Occipital lobe (tissue), 2 donors: Measurements from ENCODE around the gene DNAJB1. TPM values are rescaled to one million over a fixed set of nuclear protein-coding genes. Genes with fewer than 3 reads are reported as not detected.
A peak's percentile ranks its signal among the peaks of the same experiment; 100 is the strongest.
"Not testable (repeated sequence)": the region's sequence is repeated elsewhere in the genome, so short reads cannot be mapped to it uniquely, and the experiment has no call there.

Experiments used
- DNase-seq: peaks from one replicate; lab custom pipeline; 2025; lab: John Stamatoyannopoulos, UW
- total RNA-seq: library from RNA; depleted of rRNA; stranded (reverse); fragments of >200 nt; gene quantifications from one replicate; pipeline ENCODE4 v1.2.3, GENCODE V29; 2014

Gene DNAJB1
- total RNA-seq, 1 donor from 2014 or later = 33.5 TPM

- DNase-seq = no peak
Observed at GRCh38 chr19:14520543-14520942, 2.3 kb upstream of the DNAJB1 start.

- DNase-seq = no peak
Observed at GRCh38 chr19:14519860-14520407, 1.7 kb upstream of the DNAJB1 start.

- DNase-seq = no peak
Observed at GRCh38 chr19:14519245-14519859, 1.2 kb upstream of the DNAJB1 start.

- DNase-seq = no peak
Observed at GRCh38 chr19:14517446-14517839, 754 bp downstream of the DNAJB1 start.

- DNase-seq = no peak
Observed at GRCh38 chr19:14516746-14517438, 1.3 kb downstream of the DNAJB1 start.

- DNase-seq = no peak
Observed at GRCh38 chr19:14516048-14516534, 2.1 kb downstream of the DNAJB1 start.

GRCh38 chr19:14515501-14516047 lies 2.6 kb downstream of the DNAJB1 start:
- no peak for DNase-seq

GRCh38 chr19:14514215-14514863 lies 3.9 kb downstream of the DNAJB1 start:
- DNase-seq = no peak

- DNase-seq = no peak
Observed at GRCh38 chr19:14512406-14512961, 5.7 kb downstream of the DNAJB1 start.

- no peak for DNase-seq
Observed at GRCh38 chr19:14511229-14511593, 7.0 kb downstream of the DNAJB1 start.

GRCh38 chr19:14510311-14511228 lies 7.6 kb downstream of the DNAJB1 start:
- DNase-seq = peak; percentile 69

- no peak for DNase-seq
Observed at GRCh38 chr19:14507704-14508542, 10.3 kb downstream of the DNAJB1 start.

GRCh38 chr19:14505488-14506239 lies 12.5 kb downstream of the DNAJB1 start:
- DNase-seq = no peak

- DNase-seq = not testable (repeated sequence)
Observed at GRCh38 chr19:14504575-14504974, 13.6 kb downstream of the DNAJB1 start.

GRCh38 chr19:14503285-14503684 lies 14.9 kb downstream of the DNAJB1 start:
- DNase-seq = no peak

GRCh38 chr19:14502334-14503092 lies 15.7 kb downstream of the DNAJB1 start:
- DNase-seq = no peak

GRCh38 chr19:14497228-14497921 lies 20.8 kb downstream of the DNAJB1 start:
- peak; percentile 25 for DNase-seq

- no peak for DNase-seq
Observed at GRCh38 chr19:14496834-14497227, 21.4 kb downstream of the DNAJB1 start.
